ENCODE measurements around the gene CYP27A1.
"Not testable (repeated sequence)": the region's sequence is repeated elsewhere in the genome, so short reads cannot be mapped to it uniquely, and the experiment has no call there.

Gene CYP27A1

DNA sequence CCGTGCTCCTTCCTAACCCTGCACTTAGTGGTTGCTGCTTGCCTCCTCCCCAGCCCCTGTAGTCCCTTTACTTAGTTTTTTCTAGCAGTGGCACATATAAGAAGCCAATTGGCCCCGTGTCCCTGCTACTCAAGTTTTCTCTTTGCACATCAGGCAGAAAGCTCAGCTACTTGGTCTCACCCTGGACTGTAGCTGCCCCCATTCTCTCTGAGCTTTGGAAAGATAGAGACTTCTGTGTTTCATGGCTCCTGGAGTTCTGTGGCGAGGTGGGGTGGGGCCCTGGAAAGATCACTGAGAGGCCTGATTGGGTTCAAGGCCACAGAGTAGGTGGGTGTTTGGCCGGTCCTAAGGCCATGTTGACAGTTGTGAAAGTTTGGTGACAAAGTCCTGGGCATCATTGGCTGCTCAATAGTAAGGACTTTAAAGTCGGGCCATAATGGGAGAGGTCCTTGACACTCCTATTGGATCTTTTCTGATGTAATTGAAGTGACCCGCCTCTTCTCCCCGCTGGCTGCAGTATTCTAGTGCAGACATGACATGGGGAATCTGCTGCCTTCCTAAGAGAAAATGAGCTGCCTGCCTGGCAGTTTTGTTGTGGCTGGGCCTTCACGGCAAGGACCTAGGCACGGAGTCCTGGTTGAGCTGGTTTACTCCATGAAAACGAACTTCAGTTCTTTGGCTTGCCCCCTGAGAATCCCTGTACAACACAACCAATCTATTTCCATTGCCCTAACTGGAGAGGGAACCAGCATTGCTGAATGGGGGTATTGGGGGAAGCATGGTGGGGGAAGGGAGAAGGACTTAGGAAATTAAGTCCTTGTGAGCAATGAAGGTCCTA lies 26.2 kb upstream of the CYP27A1 start:
- no peak for DNase-seq (ENCODE audit: low read depth)
- no peak overlapping the region for H3K4me3 ChIP-seq (ENCODE audit: low read depth, low read length)
- TF ChIP-seq, protein P1, sequence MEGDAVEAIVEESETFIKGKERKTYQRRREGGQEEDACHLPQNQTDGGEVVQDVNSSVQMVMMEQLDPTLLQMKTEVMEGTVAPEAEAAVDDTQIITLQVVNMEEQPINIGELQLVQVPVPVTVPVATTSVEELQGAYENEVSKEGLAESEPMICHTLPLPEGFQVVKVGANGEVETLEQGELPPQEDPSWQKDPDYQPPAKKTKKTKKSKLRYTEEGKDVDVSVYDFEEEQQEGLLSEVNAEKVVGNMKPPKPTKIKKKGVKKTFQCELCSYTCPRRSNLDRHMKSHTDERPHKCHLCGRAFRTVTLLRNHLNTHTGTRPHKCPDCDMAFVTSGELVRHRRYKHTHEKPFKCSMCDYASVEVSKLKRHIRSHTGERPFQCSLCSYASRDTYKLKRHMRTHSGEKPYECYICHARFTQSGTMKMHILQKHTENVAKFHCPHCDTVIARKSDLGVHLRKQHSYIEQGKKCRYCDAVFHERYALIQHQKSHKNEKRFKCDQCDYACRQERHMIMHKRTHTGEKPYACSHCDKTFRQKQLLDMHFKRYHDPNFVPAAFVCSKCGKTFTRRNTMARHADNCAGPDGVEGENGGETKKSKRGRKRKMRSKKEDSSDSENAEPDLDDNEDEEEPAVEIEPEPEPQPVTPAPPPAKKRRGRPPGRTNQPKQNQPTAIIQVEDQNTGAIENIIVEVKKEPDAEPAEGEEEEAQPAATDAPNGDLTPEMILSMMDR (IDR thresholded peaks at IDR 0.05; ENCODE audit: low read depth, low read length), result no peak
- TF ChIP-seq, protein P2, sequence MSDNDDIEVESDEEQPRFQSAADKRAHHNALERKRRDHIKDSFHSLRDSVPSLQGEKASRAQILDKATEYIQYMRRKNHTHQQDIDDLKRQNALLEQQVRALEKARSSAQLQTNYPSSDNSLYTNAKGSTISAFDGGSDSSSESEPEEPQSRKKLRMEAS (IDR thresholded peaks at IDR 0.05; ENCODE audit: low read depth, low read length), result no peak
- no peak for TF ChIP-seq POLR2A (IDR thresholded peaks at IDR 0.05; ENCODE audit: extremely low read depth, insufficient read length)
- TF ChIP-seq MYC (IDR thresholded peaks at IDR 0.05; ENCODE audit: low read depth, low read length), result no peak

DNA sequence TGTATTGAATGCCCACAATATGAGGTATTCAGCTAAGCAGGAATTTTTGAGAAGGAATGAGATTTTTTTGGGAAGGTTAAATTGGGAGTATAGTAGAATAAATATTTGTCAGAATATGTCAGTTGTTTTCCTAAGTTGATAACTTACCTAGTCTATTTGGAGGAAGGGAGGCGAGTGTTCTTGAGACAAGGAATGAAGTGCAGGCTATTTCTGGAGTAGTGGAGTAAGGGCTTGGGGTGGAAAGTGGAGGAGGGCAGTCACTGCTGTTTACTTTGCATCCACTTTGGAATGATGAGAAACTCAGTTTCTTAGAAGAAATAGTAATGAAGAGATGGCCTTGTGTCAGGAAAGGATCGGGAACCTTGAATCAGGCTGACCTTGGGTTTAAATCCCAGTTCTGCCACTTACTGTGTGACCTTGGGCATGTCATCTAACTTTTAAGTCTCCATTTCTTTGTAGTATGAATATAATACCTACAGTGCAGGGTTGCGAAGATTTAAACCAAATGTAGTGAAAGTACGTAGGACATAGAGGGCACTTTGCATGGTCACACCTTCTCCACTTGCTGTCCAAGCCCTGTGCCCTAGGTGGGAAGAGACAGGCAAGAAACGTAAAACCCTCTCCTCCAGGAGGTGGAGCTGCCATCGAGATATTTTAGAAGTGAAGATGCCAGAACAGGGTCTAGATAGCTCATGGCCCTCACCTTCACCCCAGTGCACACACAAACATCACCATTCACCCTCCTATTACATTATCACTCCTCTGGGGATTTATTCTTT lies 25.2 kb upstream of the CYP27A1 start:
- TF ChIP-seq, protein P2 (IDR thresholded peaks at IDR 0.05; ENCODE audit: low read depth, low read length), result no peak
- TF ChIP-seq MYC (IDR thresholded peaks at IDR 0.05; ENCODE audit: low read depth, low read length) (no peak), POLR2A (IDR thresholded peaks at IDR 0.05; ENCODE audit: extremely low read depth, insufficient read length) (no peak)
- TF ChIP-seq, protein P1 (IDR thresholded peaks at IDR 0.05; ENCODE audit: low read depth, low read length), result no peak
- H3K4me3 ChIP-seq (ENCODE audit: low read depth, low read length), result no peak overlapping the region
- no peak for DNase-seq (ENCODE audit: low read depth)

DNA sequence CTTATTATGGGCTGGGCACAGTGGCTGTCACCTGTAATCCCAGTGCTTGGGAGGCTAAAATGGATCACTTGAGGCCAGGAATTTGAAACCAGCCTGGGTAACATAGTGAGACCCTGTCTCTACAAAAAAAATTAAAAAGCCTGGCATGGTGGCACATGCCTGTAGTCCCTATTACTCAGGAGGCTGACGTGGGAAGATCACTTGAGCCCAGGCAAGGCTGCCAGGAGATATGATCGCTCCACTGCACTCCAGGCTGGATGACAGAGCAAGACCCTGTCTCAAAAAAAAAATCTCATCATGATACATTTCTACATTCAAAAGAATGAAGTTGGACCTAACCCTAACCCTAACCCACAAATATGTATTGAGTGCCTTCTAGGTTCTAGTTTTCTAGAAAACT lies 20.2 kb upstream of the CYP27A1 start:
- TF ChIP-seq POLR2A (IDR thresholded peaks at IDR 0.05; ENCODE audit: extremely low read depth, insufficient read length) (no peak), MYC (IDR thresholded peaks at IDR 0.05; ENCODE audit: low read depth, low read length) (no peak)
- TF ChIP-seq, protein P2 (IDR thresholded peaks at IDR 0.05; ENCODE audit: low read depth, low read length), result no peak
- no peak overlapping the region for H3K4me3 ChIP-seq (ENCODE audit: low read depth, low read length)
- no peak for DNase-seq (ENCODE audit: low read depth)

DNA sequence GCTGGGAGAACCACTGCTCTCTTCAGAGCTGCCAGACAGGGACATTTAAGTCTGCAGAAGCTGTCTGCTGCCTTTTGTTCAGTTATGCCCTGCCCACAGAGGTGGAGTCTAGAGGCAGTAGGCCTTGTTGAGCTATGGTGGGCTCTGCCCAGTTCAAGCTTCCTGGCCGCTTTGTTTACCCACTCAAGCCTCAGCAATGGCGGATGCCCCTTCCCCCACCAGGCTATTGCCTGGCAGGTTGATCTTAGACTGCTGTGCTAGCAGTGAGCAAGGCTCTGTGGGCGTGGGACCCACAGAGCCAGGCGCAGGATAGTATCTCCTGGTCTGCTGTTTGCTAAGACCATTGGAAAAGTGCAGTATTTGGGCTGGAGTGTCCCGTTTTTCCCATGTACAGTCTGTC lies 9.2 kb upstream of the CYP27A1 start:
- H3K4me3 ChIP-seq (ENCODE audit: low read depth, low read length); DNase-seq (ENCODE audit: low read depth): not testable (repeated sequence)

DNA sequence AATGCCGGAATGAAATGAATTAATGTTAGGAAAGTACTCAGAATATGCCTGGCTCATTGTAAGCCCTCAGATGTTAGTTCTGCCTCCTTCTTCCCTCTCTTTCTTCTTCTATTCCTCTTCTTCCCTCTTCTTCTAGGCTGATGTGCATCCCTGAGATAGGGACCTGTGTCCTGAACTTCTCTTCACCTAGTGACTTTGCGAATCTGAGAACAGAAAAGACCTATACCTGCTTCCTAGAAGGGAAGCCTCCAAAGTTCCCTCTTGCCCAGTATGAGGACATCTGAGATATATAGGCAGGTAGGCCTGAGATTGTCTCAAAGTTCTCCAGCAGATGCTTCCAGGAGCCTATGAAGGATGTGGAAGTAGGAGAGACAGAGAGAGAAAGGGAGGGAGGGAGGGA lies 8.1 kb upstream of the CYP27A1 start:
- TF ChIP-seq, protein P2 (IDR thresholded peaks at IDR 0.05; ENCODE audit: low read depth, low read length), result no peak
- TF ChIP-seq MYC (IDR thresholded peaks at IDR 0.05; ENCODE audit: low read depth, low read length), result no peak
- no peak for TF ChIP-seq POLR2A (IDR thresholded peaks at IDR 0.05; ENCODE audit: extremely low read depth, insufficient read length)

DNA sequence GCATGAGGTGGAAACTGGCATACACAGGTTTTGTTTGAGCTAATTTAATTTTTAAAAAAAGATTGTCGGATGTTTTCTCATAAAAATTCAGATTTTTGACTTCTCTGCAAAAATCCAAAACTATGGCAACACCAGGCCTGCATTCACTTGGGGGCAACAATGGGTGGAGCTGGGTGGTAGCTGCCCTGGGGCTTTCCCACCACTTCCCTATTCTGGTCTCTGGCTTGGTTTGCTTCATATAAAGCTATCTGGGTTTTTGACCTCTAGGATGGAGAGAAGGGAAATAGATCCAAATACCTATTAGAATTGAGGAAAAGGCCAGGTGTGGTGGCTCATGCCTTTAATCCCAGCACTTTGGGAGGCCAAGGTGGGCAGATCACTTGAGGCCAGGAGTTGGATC lies 5.5 kb upstream of the CYP27A1 start:
- TF ChIP-seq, protein P1 (IDR thresholded peaks at IDR 0.05; ENCODE audit: low read depth, low read length), result no peak
- TF ChIP-seq, protein P2 (IDR thresholded peaks at IDR 0.05; ENCODE audit: low read depth, low read length), result no peak
- TF ChIP-seq POLR2A (IDR thresholded peaks at IDR 0.05; ENCODE audit: extremely low read depth, insufficient read length) (no peak), MYC (IDR thresholded peaks at IDR 0.05; ENCODE audit: low read depth, low read length) (no peak)
- no peak overlapping the region for H3K4me3 ChIP-seq (ENCODE audit: low read depth, low read length)
- DNase-seq (ENCODE audit: low read depth), result peak; percentile 33

More for the DNA sequence above, 8.1 kb upstream of the CYP27A1 start:
- H3K4me3 ChIP-seq (ENCODE audit: low read depth, low read length), result no peak overlapping the region
- DNase-seq (ENCODE audit: low read depth), result no peak

Data from NB4 (cell line).